HG03460 (cell line): ENCODE measurements around the gene CLTB.

ENCODE experiments used
- ATAC-seq: cut with Tn5 transposase; IDR thresholded peaks from one replicate; pipeline ENCODE4 v1.9.1; 2021; ENCODE audit not compliant: unreplicated experiment

Gene CLTB

GRCh38 chr5:176405656-176406435, 10.5 kb downstream of the CLTB start:
- ATAC-seq: no peak

DNA sequence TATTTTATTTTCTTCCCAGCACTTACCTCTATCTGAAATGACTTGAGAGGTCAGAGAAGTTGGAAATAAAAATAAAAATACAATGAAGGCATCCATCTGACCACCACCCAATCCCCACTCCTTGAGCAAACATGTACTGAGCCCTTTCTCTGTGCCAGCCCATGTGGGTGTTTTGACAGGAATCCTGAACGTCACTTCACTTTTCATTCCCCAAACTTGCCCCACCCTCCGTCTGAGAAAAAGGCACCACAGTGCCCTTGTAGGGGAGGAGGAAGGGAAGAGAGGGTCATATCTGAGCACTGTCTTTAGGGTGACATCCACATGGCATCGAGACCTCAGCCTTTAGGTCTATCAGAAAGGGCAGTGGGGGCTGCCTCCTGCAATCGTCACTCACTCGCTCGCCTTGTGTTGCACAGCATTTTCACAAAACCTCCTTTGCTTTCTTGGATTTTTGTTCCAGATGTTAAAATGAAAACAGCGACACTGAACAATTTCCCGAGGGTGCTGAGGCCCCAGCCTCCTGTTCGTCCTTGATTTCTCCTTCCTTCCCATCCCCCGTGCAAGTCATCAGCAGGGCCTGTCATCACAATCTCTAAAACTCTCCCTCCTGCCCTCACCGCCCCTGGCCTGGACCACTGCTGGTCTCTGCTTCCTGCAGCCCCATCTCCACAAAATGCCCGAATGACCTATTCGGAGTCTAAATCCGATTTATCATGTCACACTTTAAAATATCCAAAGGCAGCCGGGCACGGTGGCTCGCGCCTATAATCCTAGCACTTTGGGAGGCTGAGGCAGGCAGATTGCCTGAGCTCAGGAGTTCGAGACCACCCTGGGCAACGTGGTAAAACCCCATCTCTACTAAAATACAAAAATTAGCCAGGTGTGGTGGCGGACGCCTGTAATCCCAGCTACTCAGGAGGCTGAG, 14.8 kb downstream of the CLTB start:
- no peak for ATAC-seq

GRCh38 chr5:176400382-176401156, 15.8 kb downstream of the CLTB start:
- ATAC-seq: no peak

GRCh38 chr5:176397736-176398420, 18.5 kb downstream of the CLTB start:
- no peak for ATAC-seq

DNA sequence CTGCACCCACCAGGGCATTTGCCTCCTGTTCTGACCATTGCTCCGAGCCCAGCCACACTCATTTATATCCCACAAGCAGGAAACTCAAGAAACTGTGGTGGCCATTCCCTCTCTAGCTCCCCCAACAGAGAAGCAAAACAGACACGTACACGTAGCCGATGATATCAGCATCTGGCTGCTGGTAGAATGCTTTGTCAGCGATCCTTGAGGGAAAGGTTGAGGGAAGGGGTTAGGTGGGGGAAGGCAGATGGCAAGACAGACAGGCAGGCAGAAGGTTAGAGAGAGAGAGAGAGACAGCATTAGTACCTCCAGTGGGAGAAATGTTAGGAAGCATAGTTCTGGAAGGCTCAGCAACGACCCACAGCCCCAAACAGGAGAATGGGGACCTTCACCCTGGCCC, 20.0 kb downstream of the CLTB start:
- no peak for ATAC-seq

GRCh38 chr5:176394881-176395675, 21.3 kb downstream of the CLTB start:
- ATAC-seq: no peak

GRCh38 chr5:176394096-176394495, 22.2 kb downstream of the CLTB start:
- no peak for ATAC-seq

DNA sequence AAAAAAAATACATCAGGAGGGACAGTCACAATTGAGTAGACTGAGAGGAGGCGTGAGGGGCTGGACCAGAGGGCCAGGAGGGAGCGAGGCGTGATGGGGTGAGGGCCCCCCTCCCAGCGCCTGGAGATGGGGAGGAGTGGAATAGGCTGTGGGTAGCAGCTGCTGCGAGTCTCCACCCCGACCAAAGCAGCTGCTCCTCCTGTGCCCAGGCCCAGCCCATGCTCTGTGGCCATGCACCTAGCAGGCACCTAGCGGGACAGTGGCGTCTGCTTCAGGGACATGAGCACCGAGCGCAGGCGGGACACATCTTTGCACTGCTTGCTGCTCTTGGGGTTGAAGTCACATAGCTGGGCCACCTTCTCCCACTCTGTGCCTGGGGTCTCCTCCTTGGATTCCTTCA, 23.8 kb downstream of the CLTB start:
- no peak for ATAC-seq

DNA sequence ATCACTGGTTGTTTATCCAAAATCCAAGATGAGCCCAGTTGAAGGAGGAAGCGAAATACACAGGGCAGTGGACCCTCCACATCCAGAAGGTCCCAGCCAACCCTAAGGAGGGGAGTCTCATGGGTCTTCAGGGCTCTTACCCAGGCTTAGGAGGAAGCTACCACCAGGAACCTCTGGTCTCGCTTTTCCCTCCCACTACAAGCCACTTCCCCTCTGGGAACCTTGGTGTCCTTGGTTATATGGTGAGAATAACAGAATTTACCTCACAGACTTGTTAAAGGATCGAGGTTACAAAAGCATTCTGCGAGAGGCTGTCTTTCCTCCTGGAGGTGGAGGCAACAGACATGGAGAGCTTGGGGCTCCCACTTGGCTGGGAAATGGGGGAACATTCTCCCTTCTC, 24.3 kb downstream of the CLTB start:
- no peak for ATAC-seq

GRCh38 chr5:176391479-176391878, 24.9 kb downstream of the CLTB start:
- ATAC-seq: no peak

- peak; percentile 27 for ATAC-seq
These were observed 26.9 kb downstream of the CLTB start for GRCh38 chr5:176389135-176390123.

GRCh38 chr5:176388444-176389134, 27.8 kb downstream of the CLTB start, which contains the start of the genes HIGD2A and NOP16:
TSS of gene HIGD2A (plus strand) at chr5:176388751. CDS start at chr5:176388820, 69 bp downstream.
TSS of gene NOP16 (minus strand) at chr5:176388598. CDS start at chr5:176388539, 59 bp downstream.
- peak; percentile 88 for ATAC-seq

DNA sequence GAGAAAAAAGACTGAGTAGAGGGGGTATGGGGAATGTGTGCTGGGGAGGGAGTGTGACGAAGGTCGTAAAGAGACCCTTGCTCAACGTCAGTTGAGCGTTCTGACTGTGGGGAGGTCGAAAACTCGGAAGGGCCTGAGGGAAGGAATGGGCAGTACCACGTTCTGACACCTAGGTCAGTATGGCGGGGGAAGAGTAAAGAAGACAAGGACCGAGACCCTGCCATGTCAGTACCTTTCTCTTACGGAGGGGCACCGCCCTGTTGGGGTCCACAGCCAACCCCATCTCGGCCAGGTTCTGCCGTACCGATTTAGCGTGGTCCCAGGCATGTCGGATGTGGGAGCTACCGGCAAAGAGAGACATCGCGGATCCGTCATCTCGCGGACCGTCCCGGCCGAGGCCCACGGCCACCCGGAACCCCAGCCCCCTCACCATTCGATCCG, 28.3 kb downstream of the CLTB start:
- no peak for ATAC-seq

- no peak for ATAC-seq
These were observed 28.9 kb downstream of the CLTB start for GRCh38 chr5:176387384-176387925.

- ATAC-seq: no peak
These were observed 29.8 kb downstream of the CLTB start for GRCh38 chr5:176386491-176386890.

DNA sequence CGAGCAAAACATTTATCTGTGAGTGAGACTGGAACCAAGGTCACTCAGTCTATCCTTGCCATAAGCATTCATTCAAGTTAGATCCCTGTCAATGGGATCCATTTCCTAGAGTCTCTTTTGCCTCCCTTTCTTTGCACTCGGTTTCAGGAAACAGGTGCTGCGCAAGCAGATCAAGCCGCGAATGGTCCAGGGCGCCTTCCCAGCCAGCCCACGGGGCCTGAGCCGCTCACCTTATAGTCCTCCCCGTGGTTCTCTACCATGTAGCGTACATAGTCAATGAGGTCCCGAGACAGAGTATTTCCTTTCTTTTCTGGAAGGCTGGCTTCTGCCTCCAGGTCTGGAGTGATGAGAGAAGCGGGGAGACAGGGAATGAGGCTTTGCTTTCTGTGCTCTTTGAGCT, 31.3 kb downstream of the CLTB start:
- no peak for ATAC-seq

- no peak for ATAC-seq
These were observed 31.9 kb downstream of the CLTB start for GRCh38 chr5:176384366-176384930.
